HCT116 (cell line): Measurements from ENCODE around the gene FNDC3B.

Experiments
- CEBPB ChIP-seq: IDR thresholded peaks from 2 replicates; pipeline ENCODE4 v1.6.1; 2012; ENCODE audit warnings: low read depth
- EZH2phosphoT487 ChIP-seq: fragments of 200-600 bp; IDR thresholded peaks from 2 replicates; pipeline ENCODE4 v1.6.1; 2018; ENCODE audit warnings: antibody characterized with exemption, borderline replicate concordance
- POLR2A ChIP-seq: IDR thresholded peaks from 2 replicates; pipeline ENCODE4 v1.7.0; 2011; ENCODE audit warnings: borderline replicate concordance; ENCODE audit not compliant: insufficient read depth, insufficient read length; ENCODE audit errors: extremely low read depth
- RAD21 ChIP-seq: IDR thresholded peaks from 2 replicates; pipeline ENCODE4 v1.6.1; 2012; ENCODE audit warnings: low read depth, mild to moderate bottlenecking
- TCF7L2 ChIP-seq: IDR thresholded peaks from 2 replicates; pipeline ENCODE4 v1.7.0; 2011; ENCODE audit warnings: borderline replicate concordance, inconsistent platforms; ENCODE audit not compliant: insufficient read depth, insufficient read length; ENCODE audit errors: extremely low read depth
- TF ChIP-seq, protein P1 (sequence below), 3 experiments: fragments of 200-600 bp in 1 of 3; sonication (generic) in 1 of 3; IDR thresholded peaks in 2 of 3; conservative IDR thresholded peaks in 1 of 3; 2 replicates each; pipeline ENCODE4 v1.5.1; 2012 to 2017; ENCODE audit warnings: low read depth in 2 of 3, low read length in 2 of 3, antibody characterized with exemption in 1 of 3, borderline replicate concordance in 1 of 3, control low read depth in 1 of 3, mild to moderate bottlenecking in 1 of 3, mixed read lengths in 1 of 3, mixed run types in 1 of 3, moderate library complexity in 1 of 3; ENCODE audit not compliant: insufficient read depth in 1 of 3
- TF ChIP-seq, protein P2 (sequence below): IDR thresholded peaks from 2 replicates; pipeline ENCODE4 v1.6.1; 2011; ENCODE audit warnings: mild to moderate bottlenecking, low read length, moderate library complexity; ENCODE audit not compliant: insufficient replicate concordance; ENCODE audit errors: extremely low read depth
- TF ChIP-seq, protein P3 (sequence below): IDR thresholded peaks from 2 replicates; pipeline ENCODE4 v1.6.1; 2012; ENCODE audit warnings: low read depth

DNA sequence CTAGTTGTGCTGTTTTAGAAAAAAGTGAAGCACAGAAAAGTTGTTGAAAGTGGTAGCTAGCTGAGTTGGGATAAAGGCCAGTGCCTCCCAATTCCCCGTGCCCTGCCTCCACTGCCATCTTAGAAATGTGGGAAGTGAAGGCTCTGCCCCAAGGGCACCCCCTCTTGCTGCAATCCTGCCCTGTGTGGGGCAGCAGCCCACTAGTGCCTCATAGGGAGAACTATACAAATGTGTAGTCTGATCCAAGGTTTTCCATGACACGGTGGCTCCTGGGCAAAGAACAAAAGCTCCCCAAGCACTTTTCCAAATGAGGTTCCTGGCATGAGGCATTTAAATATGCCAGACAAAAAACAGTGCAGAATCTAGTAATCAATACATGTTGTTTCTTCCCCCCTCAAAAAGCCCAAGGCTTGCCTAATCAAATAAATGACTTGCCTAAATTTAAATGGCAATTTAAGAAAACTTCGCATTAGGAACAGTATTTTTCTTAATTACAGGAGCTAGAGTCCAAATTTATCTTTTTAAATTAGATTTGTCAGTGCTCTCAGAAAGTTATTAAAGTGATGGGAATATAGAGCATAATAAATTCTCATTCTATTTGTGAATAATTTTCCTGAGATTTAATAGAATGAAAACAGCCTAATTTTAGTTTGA is 325.1 kb downstream of the FNDC3B start:
- no peak for TF ChIP-seq EZH2phosphoT487
- no peak for TF ChIP-seq POLR2A
- TF ChIP-seq, protein P1, sequence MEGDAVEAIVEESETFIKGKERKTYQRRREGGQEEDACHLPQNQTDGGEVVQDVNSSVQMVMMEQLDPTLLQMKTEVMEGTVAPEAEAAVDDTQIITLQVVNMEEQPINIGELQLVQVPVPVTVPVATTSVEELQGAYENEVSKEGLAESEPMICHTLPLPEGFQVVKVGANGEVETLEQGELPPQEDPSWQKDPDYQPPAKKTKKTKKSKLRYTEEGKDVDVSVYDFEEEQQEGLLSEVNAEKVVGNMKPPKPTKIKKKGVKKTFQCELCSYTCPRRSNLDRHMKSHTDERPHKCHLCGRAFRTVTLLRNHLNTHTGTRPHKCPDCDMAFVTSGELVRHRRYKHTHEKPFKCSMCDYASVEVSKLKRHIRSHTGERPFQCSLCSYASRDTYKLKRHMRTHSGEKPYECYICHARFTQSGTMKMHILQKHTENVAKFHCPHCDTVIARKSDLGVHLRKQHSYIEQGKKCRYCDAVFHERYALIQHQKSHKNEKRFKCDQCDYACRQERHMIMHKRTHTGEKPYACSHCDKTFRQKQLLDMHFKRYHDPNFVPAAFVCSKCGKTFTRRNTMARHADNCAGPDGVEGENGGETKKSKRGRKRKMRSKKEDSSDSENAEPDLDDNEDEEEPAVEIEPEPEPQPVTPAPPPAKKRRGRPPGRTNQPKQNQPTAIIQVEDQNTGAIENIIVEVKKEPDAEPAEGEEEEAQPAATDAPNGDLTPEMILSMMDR (IDR thresholded peaks at IDR 0.05 in 2 of 3, conservative IDR thresholded peaks at IDR 0.05 in 1 of 3; ENCODE audit: borderline replicate concordance in 1 of 3, insufficient read depth in 1 of 3, low read depth in 2 of 3, low read length in 2 of 3), result no peak
- no peak for TF ChIP-seq RAD21
- TF ChIP-seq, protein P2, sequence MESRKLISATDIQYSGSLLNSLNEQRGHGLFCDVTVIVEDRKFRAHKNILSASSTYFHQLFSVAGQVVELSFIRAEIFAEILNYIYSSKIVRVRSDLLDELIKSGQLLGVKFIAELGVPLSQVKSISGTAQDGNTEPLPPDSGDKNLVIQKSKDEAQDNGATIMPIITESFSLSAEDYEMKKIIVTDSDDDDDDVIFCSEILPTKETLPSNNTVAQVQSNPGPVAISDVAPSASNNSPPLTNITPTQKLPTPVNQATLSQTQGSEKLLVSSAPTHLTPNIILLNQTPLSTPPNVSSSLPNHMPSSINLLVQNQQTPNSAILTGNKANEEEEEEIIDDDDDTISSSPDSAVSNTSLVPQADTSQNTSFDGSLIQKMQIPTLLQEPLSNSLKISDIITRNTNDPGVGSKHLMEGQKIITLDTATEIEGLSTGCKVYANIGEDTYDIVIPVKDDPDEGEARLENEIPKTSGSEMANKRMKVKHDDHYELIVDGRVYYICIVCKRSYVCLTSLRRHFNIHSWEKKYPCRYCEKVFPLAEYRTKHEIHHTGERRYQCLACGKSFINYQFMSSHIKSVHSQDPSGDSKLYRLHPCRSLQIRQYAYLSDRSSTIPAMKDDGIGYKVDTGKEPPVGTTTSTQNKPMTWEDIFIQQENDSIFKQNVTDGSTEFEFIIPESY, result no peak
- TF ChIP-seq, protein P3, sequence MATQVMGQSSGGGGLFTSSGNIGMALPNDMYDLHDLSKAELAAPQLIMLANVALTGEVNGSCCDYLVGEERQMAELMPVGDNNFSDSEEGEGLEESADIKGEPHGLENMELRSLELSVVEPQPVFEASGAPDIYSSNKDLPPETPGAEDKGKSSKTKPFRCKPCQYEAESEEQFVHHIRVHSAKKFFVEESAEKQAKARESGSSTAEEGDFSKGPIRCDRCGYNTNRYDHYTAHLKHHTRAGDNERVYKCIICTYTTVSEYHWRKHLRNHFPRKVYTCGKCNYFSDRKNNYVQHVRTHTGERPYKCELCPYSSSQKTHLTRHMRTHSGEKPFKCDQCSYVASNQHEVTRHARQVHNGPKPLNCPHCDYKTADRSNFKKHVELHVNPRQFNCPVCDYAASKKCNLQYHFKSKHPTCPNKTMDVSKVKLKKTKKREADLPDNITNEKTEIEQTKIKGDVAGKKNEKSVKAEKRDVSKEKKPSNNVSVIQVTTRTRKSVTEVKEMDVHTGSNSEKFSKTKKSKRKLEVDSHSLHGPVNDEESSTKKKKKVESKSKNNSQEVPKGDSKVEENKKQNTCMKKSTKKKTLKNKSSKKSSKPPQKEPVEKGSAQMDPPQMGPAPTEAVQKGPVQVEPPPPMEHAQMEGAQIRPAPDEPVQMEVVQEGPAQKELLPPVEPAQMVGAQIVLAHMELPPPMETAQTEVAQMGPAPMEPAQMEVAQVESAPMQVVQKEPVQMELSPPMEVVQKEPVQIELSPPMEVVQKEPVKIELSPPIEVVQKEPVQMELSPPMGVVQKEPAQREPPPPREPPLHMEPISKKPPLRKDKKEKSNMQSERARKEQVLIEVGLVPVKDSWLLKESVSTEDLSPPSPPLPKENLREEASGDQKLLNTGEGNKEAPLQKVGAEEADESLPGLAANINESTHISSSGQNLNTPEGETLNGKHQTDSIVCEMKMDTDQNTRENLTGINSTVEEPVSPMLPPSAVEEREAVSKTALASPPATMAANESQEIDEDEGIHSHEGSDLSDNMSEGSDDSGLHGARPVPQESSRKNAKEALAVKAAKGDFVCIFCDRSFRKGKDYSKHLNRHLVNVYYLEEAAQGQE, result no peak
- TF ChIP-seq CEBPB, result no peak
- TF ChIP-seq TCF7L2, result no peak
